HG02981 (cell line): Measurements from ENCODE around the gene FTSJ3.
"Not testable (repeated sequence)": the region's sequence is repeated elsewhere in the genome, so short reads cannot be mapped to it uniquely, and the experiment has no call there.

Source experiments
- ATAC-seq: cut with Tn5 transposase; IDR thresholded peaks from one replicate; pipeline ENCODE4 v1.9.1; 2021; ENCODE audit warnings: mild to moderate bottlenecking, moderate library complexity; ENCODE audit not compliant: unreplicated experiment

FTSJ3 gene

DNA sequence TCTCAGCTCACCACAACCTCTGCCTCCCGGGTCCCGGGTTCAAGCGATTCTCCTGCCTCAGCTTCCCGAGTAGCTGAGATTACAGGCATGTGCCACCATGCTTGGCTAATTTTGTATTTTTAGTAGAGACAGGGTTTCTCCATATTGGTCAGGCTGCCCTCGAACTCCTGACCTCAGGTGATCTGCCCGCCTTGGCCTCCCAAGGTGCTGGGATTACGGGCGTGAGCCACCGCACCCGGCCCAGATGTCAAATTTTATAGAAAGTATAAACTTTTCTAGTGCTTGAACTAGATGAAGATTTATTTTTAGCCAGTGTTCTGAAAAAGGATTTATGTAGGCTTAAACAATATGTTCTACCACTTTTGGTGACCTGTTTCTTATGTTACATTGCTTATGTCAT, 31.1 kb downstream of the FTSJ3 start:
- not testable (repeated sequence) for ATAC-seq

- no peak for ATAC-seq
Observed at GRCh38 chr17:63792055-63792729, 35.3 kb downstream of the FTSJ3 start.

GRCh38 chr17:63790057-63790456, 37.4 kb downstream of the FTSJ3 start:
- no peak for ATAC-seq

- no peak for ATAC-seq
Observed at GRCh38 chr17:63786971-63787711, 40.3 kb downstream of the FTSJ3 start.

DNA sequence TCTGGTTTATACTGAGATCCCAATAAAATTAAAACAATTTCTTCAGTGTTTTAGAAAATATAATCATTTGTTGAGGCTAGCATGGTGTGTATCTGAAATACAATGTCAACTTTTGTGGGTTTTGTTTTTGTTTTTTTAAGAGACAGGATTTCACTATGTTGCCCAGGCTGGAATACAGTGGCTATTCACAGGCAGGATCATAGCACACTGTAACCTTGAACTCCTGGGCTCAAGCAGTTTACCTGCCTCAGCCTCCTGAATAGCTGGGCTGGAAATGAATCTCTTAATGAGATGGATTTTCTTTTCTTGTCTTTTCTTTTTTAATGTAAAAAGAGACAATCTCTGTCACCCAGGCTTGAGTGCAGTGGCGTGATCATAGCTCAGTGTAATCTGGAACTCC, 41.3 kb downstream of the FTSJ3 start:
- ATAC-seq = no peak

DNA sequence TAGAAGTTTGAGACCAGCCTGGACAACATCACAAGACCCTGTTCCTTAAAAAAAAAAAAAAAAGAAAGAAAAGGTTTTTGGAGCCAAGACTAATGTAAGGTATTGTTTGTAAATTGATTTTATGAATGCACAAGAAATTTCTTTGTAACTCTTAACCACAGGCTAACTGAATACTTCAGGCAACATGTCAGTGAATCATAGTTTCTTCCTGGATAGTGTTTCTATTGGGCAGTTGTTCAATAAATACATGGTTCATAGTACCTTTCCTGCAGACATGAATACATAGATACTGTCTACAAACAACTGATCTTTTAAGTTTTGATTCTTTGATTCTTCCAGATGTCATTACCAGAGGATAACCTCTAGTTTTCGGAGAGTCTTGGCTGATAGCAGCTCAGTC, 41.9 kb downstream of the FTSJ3 start:
- no peak for ATAC-seq

DNA sequence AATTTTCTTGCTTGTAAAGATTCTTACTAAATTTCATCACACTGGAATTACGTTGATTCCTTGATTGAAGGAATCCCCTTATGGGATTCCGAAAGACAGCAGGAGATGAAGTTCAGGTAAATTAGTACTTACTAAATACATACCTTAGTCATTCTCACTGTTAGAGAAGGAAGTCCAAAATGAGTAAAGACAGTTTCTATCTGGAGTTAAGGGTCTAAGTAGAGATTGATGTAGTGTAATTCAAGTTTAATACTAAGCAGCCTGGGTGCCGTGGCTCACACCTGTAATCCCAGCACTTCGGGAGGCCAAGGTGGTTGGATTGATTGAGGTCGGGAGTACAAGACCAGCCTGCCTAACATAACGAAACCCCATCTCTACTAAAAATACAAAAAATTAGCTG, 43.9 kb downstream of the FTSJ3 start:
- ATAC-seq = no peak

GRCh38 chr17:63780928-63781327, 46.5 kb downstream of the FTSJ3 start:
- no peak for ATAC-seq

DNA sequence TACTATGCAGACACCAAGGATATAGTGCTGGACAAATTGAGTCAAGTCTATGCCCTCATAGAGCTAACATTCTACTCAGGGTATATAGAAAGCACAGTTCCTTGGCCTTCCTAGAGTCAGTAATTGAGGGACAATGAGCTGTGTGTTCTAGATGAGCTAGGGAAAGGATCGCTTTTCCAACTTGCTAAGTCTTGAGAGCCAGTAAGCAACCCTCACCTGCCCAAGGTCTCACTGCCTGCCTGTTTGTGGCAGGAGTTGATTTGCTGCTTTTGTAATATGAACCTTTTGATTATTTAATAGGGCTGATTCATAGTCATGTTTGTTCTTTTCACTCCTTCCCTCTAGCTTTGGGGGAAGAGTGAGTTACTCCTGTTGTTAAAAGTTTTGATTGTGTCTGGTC, 47.0 kb downstream of the FTSJ3 start:
- no peak for ATAC-seq

GRCh38 chr17:63775420-63775819, 52.0 kb downstream of the FTSJ3 start:
- no peak for ATAC-seq

DNA sequence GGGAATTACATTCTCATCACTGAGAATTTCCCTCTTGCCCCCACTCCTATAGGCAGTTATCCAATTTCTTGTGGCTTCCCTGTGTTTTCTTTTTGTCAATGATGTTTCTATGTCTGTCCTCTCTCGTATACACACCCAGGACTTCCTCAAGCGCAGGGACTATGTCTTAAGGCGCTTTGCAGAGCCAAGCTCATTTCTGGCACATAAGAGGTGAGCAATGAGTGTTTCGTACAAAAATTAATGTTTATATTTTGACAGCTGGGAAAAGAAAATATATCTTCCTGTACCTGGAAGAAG, 52.5 kb downstream of the FTSJ3 start:
- no peak for ATAC-seq

DNA sequence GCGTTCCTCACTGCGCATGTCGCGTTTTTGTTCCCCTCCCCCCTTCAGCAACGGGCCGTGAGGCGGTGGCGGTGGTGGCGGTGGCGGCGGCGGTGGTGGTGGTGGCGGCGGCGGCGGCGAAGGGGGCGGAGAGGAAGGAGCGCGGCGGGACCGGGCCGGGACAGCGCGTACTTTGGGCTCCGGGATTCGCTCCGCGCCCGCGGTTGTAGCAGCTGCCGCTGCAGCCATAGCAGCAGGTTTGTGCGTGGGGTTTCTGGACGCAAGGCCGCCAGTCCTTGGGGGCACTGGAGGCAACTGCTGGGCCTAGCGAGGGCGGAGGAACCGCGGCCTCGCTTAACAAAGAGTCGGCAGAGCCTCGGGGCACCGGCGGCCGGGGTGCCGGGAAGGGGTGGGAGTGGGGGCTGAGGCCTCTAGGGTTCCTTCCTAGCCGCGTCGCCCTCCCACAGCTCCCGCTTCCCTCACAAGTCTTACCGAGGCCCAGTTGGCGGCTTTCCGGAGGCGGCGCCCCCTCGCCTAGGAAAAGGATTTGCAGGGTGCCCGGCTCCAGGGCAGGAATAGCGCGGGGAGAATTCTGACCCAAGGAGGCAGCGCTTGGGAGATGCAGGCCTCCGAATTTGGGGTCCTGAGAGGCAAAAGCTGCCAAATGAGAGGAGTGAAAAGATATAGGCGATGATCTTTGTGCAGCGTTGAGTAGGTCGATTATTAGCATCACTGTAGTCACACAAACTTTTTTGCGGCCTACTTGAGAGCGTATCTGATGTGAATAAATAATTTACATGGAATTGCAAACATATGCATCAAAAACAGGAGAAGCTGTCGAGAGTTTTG, 53.1 kb downstream of the FTSJ3 start, which contains the start of gene DDX42:
TSS of gene DDX42 (plus strand) at position 30 of the 828 bp plus-strand sequence. CDS start 12,880 bp downstream, outside the sequence.
- peak; percentile 2 for ATAC-seq

GRCh38 chr17:63773272-63774140, 54.0 kb downstream of the FTSJ3 start, which contains the start of gene CCDC47:
Gene CCDC47, minus strand, starts transcription at chr17:63773597. Its CDS starts 7,422 bp downstream, at chr17:63766175.
- peak; percentile 84 for ATAC-seq

DNA sequence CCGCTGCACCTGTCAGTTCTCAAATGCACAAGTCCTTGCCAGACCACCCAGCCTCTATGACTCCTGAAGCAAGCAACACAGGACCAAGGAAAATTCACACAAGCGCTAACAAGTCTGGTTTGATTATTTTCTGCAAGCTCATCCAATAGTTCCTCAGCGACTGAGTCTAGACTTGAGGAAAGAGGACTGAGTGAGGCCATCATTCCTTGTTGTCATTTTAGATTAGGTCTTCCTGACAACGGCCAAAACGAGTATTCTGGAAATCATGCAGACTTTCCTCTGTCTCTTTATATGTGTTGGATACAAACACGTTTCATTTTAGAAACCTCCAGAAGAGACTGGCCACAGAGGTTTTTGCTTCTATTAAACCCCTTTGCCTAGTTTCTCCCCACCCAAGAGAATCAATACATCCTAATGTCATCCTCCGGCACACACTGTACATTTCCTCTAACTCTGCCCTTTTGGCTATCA, 54.6 kb downstream of the FTSJ3 start:
- no peak for ATAC-seq
